Neuronal stem cell (in vitro differentiated cells): Measurements from ENCODE around the gene RASAL3.

ENCODE experiments used
- DNase-seq: peaks from one replicate; pipeline ENCODE4 v3.0.0-alpha.2; 2013; ENCODE audit warnings: low spot score
- H2AFZ ChIP-seq: one replicate; pipeline ENCODE4 v1.6.1; 2013; ENCODE audit warnings: mild to moderate bottlenecking, low read length, inconsistent platforms
- H2AK5ac ChIP-seq: 2 replicates; pipeline ENCODE4 v1.6.1; 2013; ENCODE audit warnings: low read depth, mild to moderate bottlenecking, inconsistent platforms, low read length, moderate library complexity, mixed read lengths
- H2BK120ac ChIP-seq: 2 replicates; pipeline ENCODE4 v1.6.1; 2013; ENCODE audit warnings: low read depth, mild to moderate bottlenecking, inconsistent platforms, low read length, moderate library complexity, mixed read lengths
- H2BK12ac ChIP-seq: one replicate; pipeline ENCODE4 v1.6.1; 2013; ENCODE audit warnings: low read length, inconsistent platforms
- H2BK15ac ChIP-seq: 2 replicates; pipeline ENCODE4 v1.6.1; 2013; ENCODE audit warnings: mild to moderate bottlenecking, low read length, inconsistent platforms, mixed read lengths
- H2BK5ac ChIP-seq: one replicate; pipeline ENCODE4 v1.6.1; 2013; ENCODE audit warnings: inconsistent platforms, mild to moderate bottlenecking, low read length, moderate library complexity
- H3K14ac ChIP-seq: one replicate; pipeline ENCODE4 v1.6.1; 2013; ENCODE audit warnings: low read length, inconsistent platforms
- H3K18ac ChIP-seq: 2 replicates; pipeline ENCODE4 v1.6.1; 2013; ENCODE audit warnings: low read length, inconsistent platforms
- H3K23ac ChIP-seq: 2 replicates; pipeline ENCODE4 v1.6.1; 2013; ENCODE audit warnings: low read depth, mild to moderate bottlenecking, mixed read lengths, low read length, inconsistent platforms; ENCODE audit not compliant: poor library complexity
- H3K27ac ChIP-seq: replicated peaks from 3 replicates; pipeline ENCODE4 v1.5.1; 2013; ENCODE audit warnings: low read length, inconsistent platforms
- H3K27me3 ChIP-seq, 3 experiments: 2 replicates each; pipeline ENCODE4 v1.6.1; 2013; ENCODE audit warnings: low read length in 3 of 3, mild to moderate bottlenecking in 2 of 3, inconsistent platforms in 1 of 3, low read depth in 1 of 3, mixed read lengths in 1 of 3, moderate library complexity in 1 of 3; ENCODE audit not compliant: control insufficient read depth in 3 of 3, insufficient read depth in 3 of 3
- H3K36me3 ChIP-seq, 2 donors: replicated peaks in 1 of 2; 2 replicates each; pipeline ENCODE4 v1.6.1; 2013; ENCODE audit warnings: low read length in 2 of 2; ENCODE audit not compliant: control insufficient read depth in 2 of 2, insufficient read depth in 2 of 2
- H3K4ac ChIP-seq: 2 replicates; pipeline ENCODE4 v1.6.1; 2013; ENCODE audit warnings: inconsistent platforms, mild to moderate bottlenecking, low read length, moderate library complexity
- H3K4me1 ChIP-seq, 2 donors: 1 replicate in 1 of 2; 2 replicates in 1 of 2; pipeline ENCODE4 v1.6.1; 2013; ENCODE audit warnings: low read length in 2 of 2, low read depth in 1 of 2; ENCODE audit not compliant: control insufficient read depth in 2 of 2, insufficient read depth in 1 of 2
- H3K4me2 ChIP-seq: one replicate; pipeline ENCODE4 v1.6.1; 2013; ENCODE audit warnings: mild to moderate bottlenecking, low read length, inconsistent platforms; ENCODE audit not compliant: insufficient read depth, poor library complexity, severe bottlenecking
- H3K4me3 ChIP-seq, 2 donors: 2 replicates each; pipeline ENCODE4 v1.5.1; 2013; ENCODE audit warnings: low read length in 2 of 2, mild to moderate bottlenecking in 2 of 2, inconsistent platforms in 1 of 2, moderate library complexity in 1 of 2
- H3K79me1 ChIP-seq: one replicate; pipeline ENCODE4 v1.6.1; 2013; ENCODE audit warnings: low read depth, mild to moderate bottlenecking, inconsistent platforms, low read length, moderate library complexity
- H3K9ac ChIP-seq: one replicate; pipeline ENCODE4 v1.6.1; 2013; ENCODE audit warnings: mild to moderate bottlenecking, low read depth, low read length, inconsistent platforms; ENCODE audit not compliant: poor library complexity
- H3K9me3 ChIP-seq, 2 donors: replicated peaks in 1 of 2; 2 replicates each; pipeline versions ENCODE3 to v1.6.1; 2013; ENCODE audit warnings: low read length in 2 of 2, mild to moderate bottlenecking in 2 of 2, inconsistent platforms in 1 of 2, low read depth in 1 of 2, mixed read lengths in 1 of 2, moderate library complexity in 1 of 2; ENCODE audit not compliant: control insufficient read depth in 2 of 2, insufficient read depth in 1 of 2
- H4K8ac ChIP-seq: one replicate; pipeline ENCODE4 v1.6.1; 2013; ENCODE audit warnings: low read depth, mild to moderate bottlenecking, inconsistent platforms, low read length, moderate library complexity
- H4K91ac ChIP-seq: one replicate; pipeline ENCODE4 v1.6.1; 2013; ENCODE audit warnings: low read length, low read depth, mild to moderate bottlenecking, inconsistent platforms; ENCODE audit not compliant: poor library complexity
- WGBS, 2 donors: extraction: QIAGEN DNeasy Blood & Tissue Kit; methylation state at CpG; one replicate each; pipeline ENCODE4 v1.1.7; 2013; ENCODE audit warnings: missing lambda C conversion rate in 2 of 2, mixed read lengths in 1 of 2; ENCODE audit not compliant: insufficient read length in 2 of 2, insufficient replicate concordance in 1 of 2; ENCODE audit errors: extremely low coverage in 2 of 2; 5-methylcytosine and 5-hydroxymethylcytosine counted together

The RASAL3 gene

GRCh38 chr19:15467734-15468214 lies 3.4 kb upstream of the RASAL3 start:
- Histone ChIP-seq H3K4ac (no peak overlapping the region), H3K18ac (no peak overlapping the region), H3K4me2 (no peak overlapping the region), H3K9me3 (no peaks in the 10 kb centered on the region), H2BK5ac (no peak overlapping the region), H3K14ac (no peak overlapping the region), H2AFZ (no peak overlapping the region), H3K27ac (no peak overlapping the region), H3K4me1 (peaks cover 0 to 2% of the 10 kb centered on the region in 2 donors), H3K79me1 (no peaks in the 10 kb centered on the region), H2BK15ac (no peak overlapping the region), H4K91ac (no peak overlapping the region), H2BK12ac (no peak overlapping the region), H3K9ac (no peak overlapping the region), H3K27me3 (peaks cover 11 to 48% (median 36%) of the 10 kb centered on the region in 3 experiments), H3K36me3 (no peaks in the 10 kb centered on the region), H2BK120ac (no peak overlapping the region), H2AK5ac (no peak overlapping the region), H3K23ac (no peak overlapping the region), H4K8ac (no peak overlapping the region), H3K4me3 (no peak overlapping the region)
- DNase-seq = no peak
- no CpG with 5 or more reads among the region's 6 CpGs for WGBS, 2 donors

GRCh38 chr19:15466851-15467733 lies 2.7 kb upstream of the RASAL3 start:
- H2BK12ac ChIP-seq = no peak overlapping the region
- H4K91ac ChIP-seq = no peak overlapping the region
- DNase-seq = no peak
- no peak overlapping the region for H3K18ac ChIP-seq
- H2AK5ac ChIP-seq = no peak overlapping the region
- no peak overlapping the region for H2BK5ac ChIP-seq
- no peaks in the 10 kb centered on the region for H3K36me3 ChIP-seq
- H3K27me3 ChIP-seq = peaks cover 11 to 48% (median 36%) of the 10 kb centered on the region in 3 experiments
- H3K14ac ChIP-seq = no peak overlapping the region
- H4K8ac ChIP-seq = no peak overlapping the region
- no peak overlapping the region for H2BK120ac ChIP-seq
- no peak overlapping the region for H2BK15ac ChIP-seq
- no peak overlapping the region for H2AFZ ChIP-seq
- H3K23ac ChIP-seq = no peak overlapping the region
- H3K79me1 ChIP-seq = no peaks in the 10 kb centered on the region
- H3K4me2 ChIP-seq = no peak overlapping the region
- H3K4ac ChIP-seq = no peak overlapping the region
- no peak overlapping the region for H3K9ac ChIP-seq
- WGBS, 2 donors = no CpG with 5 or more reads among the region's 8 CpGs
- no peak overlapping the region for H3K27ac ChIP-seq
- H3K4me1 ChIP-seq = peaks cover 0 to 2% of the 10 kb centered on the region in 2 donors
- H3K9me3 ChIP-seq = no peaks in the 10 kb centered on the region
- H3K4me3 ChIP-seq = no peak overlapping the region

- H2BK12ac ChIP-seq = no peak overlapping the region
- H2BK120ac ChIP-seq = no peak overlapping the region
- H3K27me3 ChIP-seq = peaks cover 3 to 63% (median 35%) of the 10 kb centered on the region in 3 experiments
- no peak overlapping the region for H3K27ac ChIP-seq
- no peak overlapping the region for H3K4ac ChIP-seq
- no peak overlapping the region for H3K4me2 ChIP-seq
- no peak overlapping the region for H4K91ac ChIP-seq
- H3K4me1 ChIP-seq = no peaks in the 10 kb centered on the region
- no peak overlapping the region for H3K18ac ChIP-seq
- H3K23ac ChIP-seq = no peak overlapping the region
- H2BK5ac ChIP-seq = no peak overlapping the region
- no peaks in the 10 kb centered on the region for H3K36me3 ChIP-seq
- no peak overlapping the region for H2BK15ac ChIP-seq
- H3K14ac ChIP-seq = no peak overlapping the region
- no peaks in the 10 kb centered on the region for H3K79me1 ChIP-seq
- DNase-seq = no peak
- no peak overlapping the region for H3K4me3 ChIP-seq
- peak overlapping the region; percentile 37 for H2AK5ac ChIP-seq
- WGBS, 2 donors = no CpG with 5 or more reads among the region's 25 CpGs
- H2AFZ ChIP-seq = peak overlapping the region; percentile 49
- no peak overlapping the region for H4K8ac ChIP-seq
- no peaks in the 10 kb centered on the region for H3K9me3 ChIP-seq
- H3K9ac ChIP-seq = peak overlapping the region; percentile 21
These were observed 428 bp downstream of the RASAL3 start for GRCh38 chr19:15463861-15464371.

- Histone ChIP-seq H3K14ac (no peak overlapping the region), H3K27me3 (peaks cover 17 to 62% (median 40%) of the 10 kb centered on the region in 3 experiments), H3K9ac (no peak overlapping the region), H3K4me1 (peaks cover 2% of the 10 kb centered on the region in 2 donors), H3K4me2 (no peak overlapping the region), H3K79me1 (no peaks in the 10 kb centered on the region), H4K8ac (no peak overlapping the region), H2AFZ (no peak overlapping the region), H2BK15ac (no peak overlapping the region), H3K18ac (no peak overlapping the region), H2BK120ac (no peak overlapping the region), H2AK5ac (no peak overlapping the region), H3K4me3 (no peak overlapping the region), H3K36me3 (no peaks in the 10 kb centered on the region), H3K9me3 (peaks cover 0 to 2% of the 10 kb centered on the region in 2 donors), H3K4ac (no peak overlapping the region), H4K91ac (no peak overlapping the region), H2BK12ac (no peak overlapping the region), H3K23ac (no peak overlapping the region), H2BK5ac (no peak overlapping the region), H3K27ac (no peak overlapping the region)
- no peak for DNase-seq
- no CpG with 5 or more reads among the region's 2 CpGs for WGBS, 2 donors
These were observed 2.6 kb downstream of the RASAL3 start for GRCh38 chr19:15461694-15462093.
